Glomerular visceral epithelial cell (primary cell): ENCODE results near the gene TMEM217.
A peak's percentile ranks its signal among the peaks of the same experiment; 100 is the strongest.

ENCODE experiments used
- DNase-seq: peaks from one replicate; pipeline ENCODE4 v3.0.0-alpha.2; 2016; ENCODE audit errors: extremely low spot score

The TMEM217 gene

DNA sequence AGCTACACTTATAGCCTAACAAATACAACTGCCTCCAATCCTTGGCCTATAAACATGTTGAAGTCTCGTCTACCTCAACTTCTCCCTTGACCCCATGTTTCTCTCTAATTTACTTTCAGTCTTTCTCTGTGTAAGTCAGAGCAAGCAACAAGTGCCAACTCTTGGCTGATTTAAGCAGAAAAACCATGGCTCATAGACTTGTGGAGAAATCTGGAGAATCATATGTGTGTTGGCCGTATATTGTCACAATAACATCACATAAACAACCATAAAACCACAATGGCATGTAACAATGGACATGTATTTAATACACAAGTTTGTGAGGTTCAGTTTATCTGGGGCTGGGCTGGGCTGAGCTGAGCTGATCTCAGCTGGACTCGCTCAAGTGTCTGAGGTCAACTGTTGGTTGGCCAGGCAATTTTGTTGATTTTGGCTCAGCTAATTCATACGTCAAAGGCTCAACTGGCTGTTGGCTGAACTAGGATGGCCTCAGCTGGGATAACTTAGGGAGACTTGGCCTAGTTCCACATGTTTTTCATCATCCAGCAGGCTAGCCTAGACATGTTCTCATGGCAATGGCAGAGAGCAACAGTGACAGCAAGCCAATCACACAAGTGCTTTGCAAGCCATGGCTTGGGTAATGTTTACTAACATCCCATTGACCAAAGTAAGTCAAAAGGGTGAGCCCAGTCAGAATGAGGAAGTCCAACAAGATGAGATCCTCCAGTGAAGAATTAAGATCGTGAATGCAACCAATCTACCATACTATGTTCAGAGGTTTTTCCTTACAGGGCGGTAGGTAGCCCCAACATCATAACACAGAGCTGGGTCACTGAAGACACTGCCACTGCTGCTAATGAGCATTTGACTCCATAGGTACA lies 13.3 kb downstream of the TMEM217 start:
- DNase-seq: peak; percentile 99

DNA sequence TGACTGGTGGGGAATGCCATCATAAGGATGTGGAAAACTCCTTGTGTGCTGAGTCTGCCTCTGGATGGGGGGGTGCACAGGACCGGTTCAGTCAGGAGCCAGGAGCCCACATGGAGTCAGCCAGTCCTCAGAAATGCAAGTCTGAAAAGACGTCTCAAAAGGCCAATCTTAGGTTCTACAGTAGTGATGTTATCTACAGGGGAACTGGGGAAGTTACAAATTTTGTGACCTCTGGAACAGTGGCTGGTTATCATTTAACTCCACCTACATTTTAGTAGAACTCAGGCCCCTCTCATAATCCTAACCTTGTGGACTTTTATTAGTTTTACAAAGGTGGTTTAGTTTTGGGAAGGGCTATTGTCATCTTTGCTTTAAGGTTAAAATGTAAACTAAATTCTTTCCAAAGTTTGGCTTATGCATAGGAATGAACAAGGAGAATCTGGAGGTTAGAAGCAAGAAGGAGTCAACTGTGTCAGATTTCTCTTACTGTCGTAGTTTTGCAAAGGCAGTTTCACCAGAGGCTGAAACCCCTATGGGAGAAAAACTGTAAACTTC lies 14.1 kb downstream of the TMEM217 start:
- DNase-seq: no peak

DNA sequence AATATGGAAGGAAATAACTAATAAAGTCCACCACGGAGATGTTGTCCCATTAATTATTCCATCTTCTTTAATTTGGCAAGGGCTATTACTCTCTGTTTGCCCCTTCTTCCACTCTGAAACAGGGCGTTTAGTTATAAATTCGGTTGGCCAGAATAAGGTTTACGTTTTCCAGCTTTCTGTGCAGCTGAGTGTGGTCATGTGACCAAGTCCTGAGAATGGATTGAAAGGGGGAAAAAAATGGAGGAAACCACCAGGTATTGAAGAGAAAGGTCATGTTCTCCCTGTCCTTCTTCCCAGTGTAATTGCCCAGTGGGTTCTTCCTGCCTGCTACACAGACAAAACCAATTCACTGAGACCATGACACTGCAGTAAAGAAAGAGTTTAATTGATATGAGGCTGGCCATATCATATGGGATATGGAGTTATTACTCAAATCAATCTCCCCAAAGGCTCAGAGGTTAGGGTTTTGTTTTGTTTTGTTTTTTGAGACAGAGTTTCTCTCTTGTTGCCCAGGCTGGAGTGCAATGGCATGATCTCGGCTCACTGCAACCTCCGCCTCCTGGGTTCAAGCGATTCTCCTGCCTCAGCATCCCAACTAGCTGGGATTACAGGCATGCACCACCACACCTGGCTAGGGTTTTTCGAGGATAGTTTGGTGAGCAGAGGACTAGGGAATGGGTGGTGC lies 14.7 kb downstream of the TMEM217 start:
- no peak for DNase-seq

DNA sequence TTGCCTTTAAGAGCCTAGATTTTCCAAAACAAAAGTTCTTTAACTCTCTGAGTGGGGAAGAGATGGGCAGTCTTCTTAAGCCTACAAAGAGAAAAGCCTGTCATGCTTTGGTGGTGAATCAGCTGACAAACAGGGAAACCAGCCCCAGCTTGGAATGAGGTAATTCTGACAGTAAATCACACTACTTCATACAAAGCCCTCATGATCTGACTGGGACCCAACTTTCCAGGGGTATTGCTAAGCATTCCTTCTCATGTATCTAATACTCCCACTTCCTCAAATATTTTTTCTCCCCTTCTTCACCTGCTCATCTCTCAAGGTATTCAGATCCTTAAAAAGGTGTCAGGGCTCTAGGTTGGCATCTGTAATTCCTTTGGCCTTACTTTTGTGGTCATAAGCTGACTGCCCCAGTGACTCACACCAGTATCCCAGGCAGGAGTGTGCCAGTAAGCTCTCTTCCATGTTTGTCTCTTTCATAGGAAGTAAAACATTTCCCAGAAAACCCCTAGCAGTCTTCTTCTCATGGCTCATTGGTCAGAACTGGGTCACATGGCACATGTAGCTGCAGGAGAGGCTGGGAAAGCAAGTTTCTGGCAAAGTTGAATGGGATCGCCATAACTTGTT lies 15.4 kb downstream of the TMEM217 start:
- DNase-seq: peak; percentile 97

DNA sequence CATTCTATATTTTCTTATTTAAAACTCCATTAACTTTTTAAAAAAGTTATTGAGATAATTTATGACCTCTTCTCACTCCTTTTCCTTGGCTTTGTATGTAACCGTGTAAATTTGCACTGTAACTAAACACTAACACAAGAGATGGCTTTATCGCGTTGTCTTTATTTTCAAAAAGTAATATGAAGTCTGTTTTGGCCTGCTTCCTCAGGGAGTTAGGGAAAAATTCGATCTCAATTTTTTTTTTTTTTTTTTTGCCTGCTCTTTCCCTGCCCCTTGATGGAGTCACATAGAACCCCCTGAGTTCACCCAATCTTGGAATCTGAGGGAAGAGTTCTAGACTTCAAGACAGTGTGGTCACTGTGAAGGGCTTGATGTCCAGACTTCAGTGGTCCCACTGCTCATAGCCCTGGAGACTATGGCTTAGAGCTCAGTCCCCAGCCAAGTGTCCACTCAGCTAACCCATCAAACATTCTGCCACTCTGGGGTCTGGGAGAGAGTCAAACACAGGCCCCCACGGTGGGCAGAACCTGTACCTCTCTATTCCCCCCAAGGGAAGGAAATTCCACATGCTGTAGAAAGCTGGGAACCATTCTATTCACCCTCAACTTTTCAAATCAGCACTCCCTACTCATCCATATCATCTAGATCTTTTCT lies 16.0 kb downstream of the TMEM217 start:
- DNase-seq: no peak

DNA sequence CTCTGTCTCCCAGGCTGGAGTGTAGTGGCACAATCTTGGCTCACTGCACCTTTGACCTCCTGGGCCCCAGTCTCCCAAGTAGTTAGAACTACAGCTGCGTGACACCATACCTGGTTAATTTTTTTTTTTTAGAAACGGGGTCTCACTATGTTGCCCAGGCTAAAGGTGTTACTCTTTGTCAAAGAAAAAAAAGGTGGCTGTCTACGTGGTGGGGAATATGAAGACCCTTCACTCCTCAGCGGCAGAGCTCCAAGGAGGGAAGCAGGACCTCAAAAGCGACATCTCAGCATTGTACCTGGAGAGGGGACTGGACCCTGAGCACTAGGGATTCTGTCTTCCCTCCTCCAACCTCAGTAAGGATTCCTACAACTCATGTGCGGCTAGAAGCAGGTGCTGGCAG lies 16.8 kb downstream of the TMEM217 start:
- no peak for DNase-seq

DNA sequence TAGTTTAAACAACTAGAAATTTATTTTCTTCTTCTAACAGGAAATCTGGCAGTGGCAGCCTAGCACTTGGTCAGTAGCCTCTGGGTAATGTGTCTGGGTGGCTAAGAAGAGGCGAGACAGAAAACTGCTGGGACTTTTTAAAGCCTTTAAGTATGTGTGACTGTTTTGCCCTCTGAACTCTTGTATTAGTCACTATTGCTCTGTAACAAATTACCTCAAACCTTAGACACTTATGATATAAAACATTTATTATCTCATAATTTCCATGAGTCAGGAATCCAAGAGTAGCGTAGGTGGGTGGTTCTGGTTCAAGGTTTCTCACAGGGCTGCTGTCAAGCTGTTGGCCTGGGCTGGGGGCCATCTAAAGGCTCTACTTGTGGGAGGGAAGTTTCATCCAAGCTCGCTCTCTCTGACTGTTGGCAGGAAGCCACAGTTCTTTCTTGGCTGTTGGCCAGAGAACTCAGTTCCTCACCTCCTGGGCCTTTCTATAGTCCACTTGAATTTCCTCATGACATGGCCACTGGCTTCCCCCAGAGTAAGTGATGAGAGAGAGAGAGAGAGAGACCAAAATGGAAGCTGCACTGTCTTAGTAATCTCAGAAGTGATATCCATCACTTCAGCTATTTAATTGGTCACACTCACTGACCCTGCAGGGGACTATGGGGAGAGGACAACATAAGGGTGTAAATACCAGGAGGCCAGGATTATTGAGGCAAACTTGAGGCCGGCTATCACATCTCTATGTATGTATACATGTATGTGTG lies 17.8 kb downstream of the TMEM217 start:
- DNase-seq: peak; percentile 98

DNA sequence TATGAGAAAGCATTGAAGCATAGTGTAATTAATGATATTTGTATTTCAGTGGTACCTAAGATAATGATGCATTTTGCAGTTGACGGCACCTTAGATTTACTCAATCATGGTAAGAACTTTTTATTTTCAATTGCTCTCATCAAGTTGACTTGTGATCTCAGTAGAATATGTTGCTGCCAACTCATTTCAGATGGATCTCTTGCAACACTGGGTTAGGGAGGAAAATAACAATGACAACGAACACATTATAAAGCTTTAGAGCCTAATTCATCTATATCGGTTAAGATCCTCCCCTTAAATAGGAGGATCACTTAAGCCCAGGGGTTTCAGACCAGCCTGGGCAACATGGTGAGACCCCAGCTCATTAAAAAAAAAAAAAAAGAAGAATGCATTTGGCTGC lies 18.4 kb downstream of the TMEM217 start:
- no peak for DNase-seq

DNA sequence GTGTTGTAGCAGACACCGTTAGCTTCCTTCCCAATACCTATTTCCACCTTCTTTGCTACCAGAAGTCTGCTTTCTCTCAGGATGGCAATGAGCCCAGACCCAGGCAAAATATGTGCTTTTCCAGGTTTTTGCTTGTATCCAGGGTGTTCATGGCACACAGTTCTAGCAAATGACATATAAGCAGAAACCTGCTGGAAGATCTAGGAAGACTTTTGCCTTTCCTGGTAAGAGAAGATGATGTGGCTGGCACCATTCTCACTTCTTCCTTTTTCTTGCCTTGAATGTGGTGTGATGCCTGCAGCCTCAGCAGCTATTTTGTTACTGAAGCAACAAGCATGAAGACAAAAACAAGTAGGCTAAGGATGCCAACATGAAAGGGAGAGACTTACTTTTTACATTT lies 19.6 kb downstream of the TMEM217 start:
- DNase-seq: no peak

DNA sequence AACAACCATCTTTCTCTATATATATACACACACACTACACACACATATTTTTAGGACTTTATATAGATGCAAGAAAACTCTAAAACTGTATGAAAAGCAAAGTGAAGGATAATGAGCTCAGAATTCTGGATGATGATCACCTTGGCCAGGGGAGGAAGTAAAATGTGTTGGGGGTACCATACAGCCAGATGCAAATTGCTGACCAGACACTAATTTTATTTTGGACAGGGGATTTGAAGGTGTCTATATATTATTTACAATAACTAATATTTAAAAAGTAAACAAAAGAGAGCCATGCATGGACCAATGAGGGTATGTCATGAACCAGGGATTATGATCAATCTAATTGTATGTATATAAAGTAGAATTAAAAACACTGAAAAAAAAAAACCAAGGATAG lies 20.2 kb downstream of the TMEM217 start:
- no peak for DNase-seq

DNA sequence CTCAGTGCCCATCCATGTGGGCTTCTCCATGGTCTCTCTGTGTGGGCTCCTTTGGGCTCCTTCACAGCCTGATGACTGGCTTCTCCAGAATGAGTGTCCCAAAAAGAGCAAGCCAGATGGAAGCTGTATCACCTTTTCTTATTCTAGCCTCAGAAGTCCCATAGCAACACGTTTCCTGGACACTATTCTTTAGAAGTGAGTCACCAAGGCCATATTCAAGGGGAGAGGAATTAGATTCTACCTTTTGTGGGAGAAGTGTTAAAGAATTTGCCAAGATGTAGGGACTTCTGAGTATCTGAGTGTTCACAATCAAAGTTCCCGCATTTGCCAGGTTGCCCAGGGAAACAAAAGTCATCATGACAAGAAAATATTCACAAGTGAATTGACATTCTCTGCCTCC lies 21.0 kb downstream of the TMEM217 start:
- peak; percentile 53 for DNase-seq

DNA sequence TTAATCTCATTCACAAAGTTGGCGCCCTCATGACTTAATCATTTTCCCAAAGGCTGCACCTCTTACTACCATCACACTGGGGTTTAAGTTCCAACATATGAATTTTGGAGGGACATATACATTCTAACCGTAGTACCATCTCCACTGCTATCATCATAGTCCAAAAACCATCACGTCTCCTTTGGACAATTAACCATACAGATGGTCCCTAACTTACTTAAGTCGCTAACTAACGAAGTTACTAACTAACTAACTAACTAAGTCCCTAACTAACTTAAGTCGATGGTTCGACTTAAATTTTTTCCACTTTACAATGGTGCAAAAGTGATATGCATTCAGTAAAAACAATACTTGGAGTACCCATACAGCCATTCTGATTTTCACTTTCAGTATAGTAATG lies 24.4 kb downstream of the TMEM217 start:
- DNase-seq: no peak

DNA sequence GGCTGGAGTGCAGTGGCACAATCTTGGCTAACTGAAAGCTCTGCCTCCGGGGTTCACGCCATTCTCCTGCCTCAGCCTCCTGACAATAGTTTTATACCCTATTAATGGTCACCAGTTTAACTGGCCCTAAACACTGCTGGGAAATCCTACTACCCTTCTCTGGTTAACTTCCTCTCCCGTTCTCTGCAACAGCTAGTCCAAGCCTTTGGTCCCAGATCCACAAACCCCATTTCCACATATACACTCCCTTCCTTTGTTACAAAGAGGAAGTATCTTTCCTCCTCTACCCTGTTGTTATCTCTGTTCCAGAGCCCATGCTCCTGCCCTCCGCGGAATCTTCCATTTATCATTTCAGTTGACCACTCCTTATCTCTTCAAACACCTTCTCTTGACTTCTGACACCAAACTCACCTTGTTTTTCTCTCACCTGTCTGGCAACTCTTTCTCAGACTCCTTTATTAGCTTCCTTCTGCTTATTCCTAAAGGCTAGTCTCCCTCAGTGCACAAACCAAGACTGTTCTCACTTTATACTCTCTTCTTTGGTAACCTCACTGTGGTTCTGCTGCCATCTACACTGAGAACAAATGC lies 25.4 kb downstream of the TMEM217 start:
- DNase-seq: no peak

DNA sequence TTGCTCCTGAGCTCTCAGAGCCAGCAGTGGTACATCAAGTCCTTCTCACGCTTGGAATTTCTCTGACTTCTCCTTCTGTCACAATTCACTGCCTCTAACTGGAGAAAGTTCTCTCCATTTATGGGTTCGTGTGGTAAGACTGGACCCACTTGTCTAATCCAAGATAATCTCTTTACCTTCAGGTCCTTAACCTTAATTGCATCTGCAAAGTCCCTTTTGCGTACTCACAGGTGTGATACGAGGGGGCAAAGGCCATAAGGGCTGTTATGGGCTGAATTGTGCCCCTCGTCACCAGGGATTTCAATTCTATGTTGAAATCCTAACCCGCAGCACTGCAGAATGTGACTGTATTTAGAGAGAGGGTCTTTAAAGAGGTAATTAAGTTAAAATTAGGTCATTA lies 27.8 kb downstream of the TMEM217 start:
- no peak for DNase-seq

DNA sequence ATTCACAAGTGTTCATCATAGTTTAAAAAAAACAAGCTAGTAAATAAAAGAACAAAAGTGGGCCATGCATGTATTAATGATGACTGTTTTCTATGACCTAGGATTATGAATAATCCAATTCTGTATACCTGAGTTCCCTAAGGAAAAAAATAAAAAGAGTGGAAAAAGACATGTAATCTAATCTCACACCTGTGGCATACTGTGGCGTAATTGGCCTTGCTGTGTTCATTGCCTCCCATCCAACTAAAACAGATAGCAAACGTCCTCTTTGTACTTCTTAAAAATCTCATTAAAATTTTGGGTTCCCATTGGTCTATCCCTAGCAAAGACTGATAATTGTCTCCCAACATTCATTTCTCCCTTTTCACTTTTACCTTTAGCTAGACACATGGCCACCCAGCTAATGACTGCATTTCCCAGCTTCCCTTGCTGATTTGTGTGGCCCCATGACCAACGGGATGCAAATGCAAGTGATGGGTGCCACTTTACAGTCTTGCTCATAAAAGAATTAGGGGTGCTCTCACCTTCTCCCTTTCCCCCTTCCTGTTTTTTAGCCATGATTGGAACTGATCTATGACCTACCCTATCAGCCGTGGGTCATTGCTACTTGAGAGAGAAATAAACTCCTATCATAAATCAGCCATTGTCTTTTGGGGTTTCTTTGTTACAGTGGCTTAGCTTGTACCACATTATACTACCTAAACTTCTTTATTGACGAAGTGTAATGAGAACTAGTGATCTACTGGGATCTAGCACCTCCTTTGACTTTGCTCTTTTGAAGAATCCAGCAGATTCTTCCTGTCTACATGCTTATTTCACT lies 32.4 kb downstream of the TMEM217 start:
- no peak for DNase-seq

DNA sequence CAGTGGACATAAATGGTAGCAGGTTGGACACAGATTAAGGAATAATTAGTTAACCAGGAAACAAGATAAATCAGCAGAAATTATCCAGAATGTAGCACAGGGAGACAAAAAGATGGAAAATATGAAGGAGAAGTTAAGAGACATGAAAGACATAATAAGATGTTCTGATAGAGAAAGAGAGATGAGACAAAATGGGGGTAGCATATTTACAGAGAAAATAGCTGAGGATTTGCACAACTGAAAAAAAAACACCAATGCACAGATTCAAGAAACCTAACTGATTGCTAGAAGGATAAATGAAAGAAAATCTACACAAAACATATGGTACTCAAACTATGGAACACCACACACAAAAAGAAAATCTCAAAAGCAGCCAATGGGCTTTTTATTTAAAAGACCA lies 35.0 kb downstream of the TMEM217 start:
- no peak for DNase-seq

DNA sequence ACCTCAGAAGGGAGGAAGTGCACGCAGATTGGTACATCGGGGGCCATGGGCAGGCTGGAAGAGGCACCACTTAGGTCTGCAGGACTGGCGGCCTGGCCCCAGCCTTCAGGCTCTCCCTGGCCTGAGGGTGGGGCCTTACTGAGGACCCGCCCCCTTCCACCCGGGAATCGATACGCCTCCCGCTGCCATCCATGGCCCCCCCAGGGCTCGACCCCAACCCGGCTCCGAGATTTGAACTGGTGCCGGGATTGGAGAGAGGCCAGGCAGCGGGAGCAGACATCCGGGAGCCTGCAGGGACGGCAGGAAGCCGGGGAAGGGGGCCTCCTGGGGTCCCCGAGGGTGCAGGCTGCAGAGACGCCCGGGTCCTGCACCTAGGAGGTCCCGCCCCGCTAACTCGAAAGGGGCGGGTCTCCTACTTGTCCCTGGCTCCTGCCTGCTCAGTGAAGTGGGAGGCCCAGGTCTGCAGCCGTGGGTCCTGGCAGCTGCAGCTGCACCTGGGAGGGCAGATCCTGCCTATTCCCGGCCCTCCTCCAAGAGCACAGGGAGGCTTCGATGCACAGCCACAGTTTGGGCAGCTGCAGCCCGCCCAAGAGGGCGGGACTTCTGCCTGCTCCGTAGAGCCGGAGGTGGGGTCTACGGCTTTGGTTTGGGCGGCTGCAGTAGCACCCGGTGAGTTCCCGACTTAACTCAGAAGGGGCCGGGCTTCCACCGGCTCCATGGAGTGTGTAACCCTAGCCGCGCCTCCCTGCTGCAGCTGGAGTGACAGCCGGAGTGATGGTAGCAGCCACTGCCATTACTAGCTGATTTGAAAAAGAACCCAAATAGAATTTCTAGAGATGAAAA lies 35.6 kb downstream of the TMEM217 start:
- DNase-seq: peak; percentile 96

DNA sequence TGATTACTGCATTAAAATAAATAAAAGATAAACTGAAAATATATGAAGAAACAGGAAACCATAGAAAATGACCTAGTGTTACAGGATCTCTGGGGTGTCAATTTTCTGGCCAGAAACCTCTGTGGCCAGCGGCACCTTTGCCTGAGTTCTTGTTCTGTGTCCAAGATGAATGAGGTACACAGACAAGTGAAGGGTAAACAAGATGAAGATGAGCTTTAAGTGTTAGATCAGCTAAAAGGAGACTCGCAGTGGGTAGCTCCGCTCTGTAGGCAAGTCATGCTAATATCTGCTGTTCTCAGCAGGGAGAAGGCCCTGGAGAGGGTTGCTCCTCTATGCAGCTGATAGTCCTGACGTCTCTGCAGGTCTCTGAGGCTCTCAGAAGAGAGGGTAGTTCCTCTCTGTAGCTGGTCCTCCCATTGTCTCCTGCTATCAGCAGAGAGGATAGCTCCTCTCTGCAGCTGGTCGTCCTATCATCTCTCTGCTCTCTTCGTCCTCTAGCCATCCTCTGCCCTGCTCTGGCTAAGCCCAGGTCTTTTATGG lies 36.3 kb downstream of the TMEM217 start:
- DNase-seq: no peak

DNA sequence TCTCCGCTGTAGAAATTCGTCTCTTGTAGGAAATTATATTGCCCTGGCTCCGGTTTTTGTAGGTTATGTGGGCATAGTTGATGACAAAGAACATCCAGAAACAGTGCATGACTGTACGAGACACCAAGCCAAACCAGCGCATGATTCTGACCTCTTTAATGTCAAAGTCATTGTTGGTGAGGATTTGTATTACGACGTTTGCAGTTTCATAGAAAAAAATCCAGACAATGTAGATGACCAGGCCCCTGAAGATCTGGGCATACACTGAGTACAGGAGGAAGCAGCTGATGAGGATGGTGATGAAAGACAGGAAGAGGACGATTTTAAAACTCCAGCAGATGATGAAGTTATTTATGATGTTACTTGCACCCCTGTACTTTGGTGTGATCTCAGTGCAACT lies 39.4 kb downstream of the TMEM217 start:
- DNase-seq: no peak
